Activated T-helper 1 cell treated with anti-CD3 and anti-CD28 coated beads, Interleukin-12 subunit alpha, Interleukin-12 subunit beta, Interleukin-2, Interleukin-4 antibody, amounts not matched to agents 30 ng/mL and 10 ng/mL and 1 ng/mL, durations not matched to agents 14 hours and 24 hours and 36 hours (primary cell): Measurements from ENCODE around the gene TSPAN5. TPM values are rescaled to one million over a fixed set of nuclear protein-coding genes. Genes with fewer than 3 reads are reported as not detected.

Source experiments
- DNase-seq: peaks from one replicate; pipeline ENCODE4 v3.0.0; 2021; ENCODE audit warnings: low spot score
- H3K27ac Mint-ChIP-seq: one replicate; pipeline ENCODE4 v1.8.0; 2021; ENCODE audit warnings: mild to moderate bottlenecking, mixed read lengths
- H3K27me3 Mint-ChIP-seq: one replicate; pipeline ENCODE4 v1.8.0; 2022; ENCODE audit warnings: mild to moderate bottlenecking, moderate library complexity, mixed read lengths; ENCODE audit not compliant: insufficient read depth
- H3K36me3 Mint-ChIP-seq: one replicate; pipeline ENCODE4 v1.8.0; 2021; ENCODE audit warnings: low read depth, mixed read lengths
- H3K4me1 Mint-ChIP-seq: one replicate; pipeline ENCODE4 v1.8.0; 2021; ENCODE audit warnings: low read depth, mixed read lengths
- H3K4me3 Mint-ChIP-seq: one replicate; pipeline ENCODE4 v1.8.0; 2021; ENCODE audit warnings: mild to moderate bottlenecking, moderate library complexity, mixed read lengths
- H3K9me3 Mint-ChIP-seq: one replicate; pipeline ENCODE4 v1.8.0; 2021; ENCODE audit warnings: mixed read lengths
- intact Hi-C: fragments of 100-400 bp; cut with micrococcal nuclease; formaldehyde crosslinking; loops from one replicate; pipeline ENCODE4 v1.15.1; 2024
- total RNA-seq: library from RNA; stranded (reverse); gene quantifications from 2 replicates; pipeline ENCODE4 v1.2.3, GENCODE V29; 2022

TSPAN5 gene
- total RNA-seq, 1 donor from 2014 or later: 34.1 TPM

DNA sequence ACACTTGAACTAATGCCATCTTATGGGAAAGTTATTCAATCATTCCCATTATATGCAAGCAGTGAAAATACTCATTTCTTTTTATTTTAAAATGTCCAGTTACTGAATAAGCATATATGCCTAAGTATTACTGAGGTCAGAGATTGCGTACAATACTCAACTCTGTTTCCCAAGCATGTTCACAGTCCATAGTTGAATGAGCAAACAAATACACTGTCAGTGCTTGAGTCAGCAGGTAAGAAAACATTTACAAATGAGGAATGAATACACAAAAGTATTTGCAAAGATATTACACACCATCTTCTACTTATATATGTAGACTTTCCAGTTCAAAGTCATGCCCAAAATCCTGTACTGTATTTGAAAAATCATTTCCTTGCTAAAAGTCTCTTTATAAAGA lies 74.1 kb downstream of the TSPAN5 start:
- H3K4me3 Mint-ChIP-seq: no peak overlapping the region
- H3K27me3 Mint-ChIP-seq: no peaks in the 10 kb centered on the region
- H3K36me3 Mint-ChIP-seq: peaks cover 6% of the 10 kb centered on the region
- DNase-seq: no peak
- intact Hi-C loops: no loop called here
- peaks cover 12% of the 10 kb centered on the region for H3K4me1 Mint-ChIP-seq
- H3K27ac Mint-ChIP-seq: no peak overlapping the region
- no peaks in the 10 kb centered on the region for H3K9me3 Mint-ChIP-seq

DNA sequence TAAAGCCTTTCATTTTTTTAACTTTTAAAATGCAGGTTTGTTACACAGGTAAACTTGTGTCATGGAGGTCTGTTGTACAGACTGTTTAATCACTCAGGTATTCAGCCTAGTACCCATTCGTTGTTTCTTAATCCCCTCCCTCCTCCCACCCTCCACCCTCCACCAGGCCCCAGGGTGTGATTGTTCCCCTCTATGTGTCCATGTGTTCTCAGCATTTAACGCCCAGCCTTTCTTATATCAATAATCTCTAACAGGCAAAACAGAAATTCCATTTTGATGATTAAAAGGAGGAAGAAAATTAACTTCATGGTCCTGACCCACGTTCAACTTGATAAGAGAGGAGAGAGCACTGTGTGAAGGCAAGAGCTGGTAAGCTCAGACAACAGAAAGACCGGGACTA lies 75.1 kb downstream of the TSPAN5 start:
- no peak overlapping the region for H3K4me3 Mint-ChIP-seq
- H3K4me1 Mint-ChIP-seq: peaks cover 21% of the 10 kb centered on the region
- DNase-seq: no peak
- intact Hi-C loops: no loop called here
- peaks cover 10% of the 10 kb centered on the region for H3K36me3 Mint-ChIP-seq
- no peaks in the 10 kb centered on the region for H3K27me3 Mint-ChIP-seq
- H3K9me3 Mint-ChIP-seq: no peaks in the 10 kb centered on the region
- H3K27ac Mint-ChIP-seq: no peak overlapping the region

DNA sequence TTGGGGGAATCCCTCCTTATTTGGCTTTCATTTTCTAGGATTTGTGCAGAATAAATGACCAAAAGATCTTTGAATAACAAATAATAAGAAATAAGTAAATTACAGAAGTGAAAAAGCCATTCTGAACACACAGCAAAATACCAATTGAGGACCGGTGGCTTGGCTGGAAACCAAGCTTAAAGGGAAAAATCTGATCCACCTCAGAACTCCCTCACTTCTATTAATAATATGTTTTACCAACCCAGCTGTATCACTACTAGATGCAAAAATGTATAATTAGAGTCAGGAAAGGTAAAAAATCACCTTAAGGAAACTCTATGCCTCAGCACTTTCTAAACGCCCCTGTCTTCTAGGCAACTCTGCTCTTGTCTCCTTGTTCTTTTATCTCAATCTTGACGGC lies 77.3 kb downstream of the TSPAN5 start:
- intact Hi-C loops: no loop called here
- no peak for DNase-seq
- peaks cover 11% of the 10 kb centered on the region for H3K36me3 Mint-ChIP-seq
- H3K4me1 Mint-ChIP-seq: peaks cover 24% of the 10 kb centered on the region
- no peaks in the 10 kb centered on the region for H3K9me3 Mint-ChIP-seq
- H3K27me3 Mint-ChIP-seq: no peaks in the 10 kb centered on the region
- no peak overlapping the region for H3K4me3 Mint-ChIP-seq
- H3K27ac Mint-ChIP-seq: no peak overlapping the region

DNA sequence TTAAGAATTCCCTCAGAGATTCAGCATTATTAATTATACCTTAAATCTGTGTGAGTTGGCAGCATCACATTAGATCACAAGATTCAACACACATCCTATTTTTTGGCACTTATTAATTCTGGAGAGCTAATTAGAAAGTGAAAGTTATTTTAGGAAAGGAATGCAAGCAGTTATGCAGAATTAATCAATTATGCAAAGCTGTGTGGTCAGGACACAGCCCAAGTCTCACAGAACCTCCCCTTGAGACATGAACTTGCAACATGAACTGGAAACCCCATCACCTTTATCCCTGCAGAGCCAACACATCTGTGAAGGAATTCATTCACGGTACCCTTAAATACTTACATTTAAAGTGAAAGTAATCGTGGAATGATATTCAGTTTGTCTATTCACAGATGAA lies 80.5 kb downstream of the TSPAN5 start:
- Mint-ChIP-seq H3K9me3 (no peaks in the 10 kb centered on the region), H3K27ac (no peak overlapping the region), H3K4me3 (no peak overlapping the region), H3K4me1 (peaks cover 16% of the 10 kb centered on the region), H3K27me3 (no peaks in the 10 kb centered on the region), H3K36me3 (peaks cover 22% of the 10 kb centered on the region)
- DNase-seq: no peak
- intact Hi-C loops: no loop called here

DNA sequence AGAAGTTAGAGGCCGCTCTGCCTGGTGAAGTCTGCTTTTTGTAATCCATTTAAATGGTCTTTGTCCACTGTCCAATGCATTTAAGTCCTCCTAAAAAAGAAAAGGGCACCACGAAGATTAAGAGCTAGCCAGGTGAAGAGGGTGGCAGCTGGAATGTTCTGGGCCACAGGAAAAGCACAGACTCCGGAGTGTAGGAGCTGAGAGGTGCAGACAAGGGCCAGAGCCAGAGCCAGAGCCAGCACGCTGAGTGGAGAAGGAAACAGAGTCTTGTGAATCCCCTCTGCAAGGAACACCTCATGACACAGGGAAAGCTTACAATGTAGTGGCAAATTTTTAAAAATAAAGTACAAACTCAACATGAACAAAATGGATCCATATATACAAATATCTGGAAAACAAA lies 83.6 kb downstream of the TSPAN5 start:
- Mint-ChIP-seq H3K27ac (no peak overlapping the region), H3K9me3 (no peaks in the 10 kb centered on the region), H3K4me3 (no peak overlapping the region), H3K36me3 (peaks cover 33% of the 10 kb centered on the region), H3K4me1 (peaks cover 41% of the 10 kb centered on the region), H3K27me3 (no peaks in the 10 kb centered on the region)
- intact Hi-C loops: no loop called here
- no peak for DNase-seq

DNA sequence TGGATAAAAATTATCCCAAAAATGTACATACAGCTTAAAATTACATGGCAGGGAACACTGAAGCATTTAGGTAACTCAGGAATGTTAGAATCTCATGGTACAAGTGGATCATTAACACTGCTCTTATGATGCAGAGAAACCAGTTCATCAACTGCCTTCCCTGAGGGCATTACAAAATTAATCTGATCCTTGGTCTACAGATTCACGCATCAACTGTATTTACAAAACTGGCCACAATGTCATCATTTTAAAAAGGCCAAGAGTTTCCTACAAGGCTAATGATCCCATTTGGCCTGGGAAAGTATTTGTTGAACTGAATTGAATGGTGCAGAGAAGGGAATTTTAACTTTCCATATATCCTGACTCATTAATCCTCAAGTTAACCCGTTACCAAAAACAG lies 84.6 kb downstream of the TSPAN5 start:
- intact Hi-C loops: no loop called here
- DNase-seq: no peak
- Mint-ChIP-seq H3K4me1 (peaks cover 45% of the 10 kb centered on the region), H3K27ac (no peak overlapping the region), H3K4me3 (no peak overlapping the region), H3K36me3 (peaks cover 30% of the 10 kb centered on the region), H3K27me3 (no peaks in the 10 kb centered on the region), H3K9me3 (no peaks in the 10 kb centered on the region)

DNA sequence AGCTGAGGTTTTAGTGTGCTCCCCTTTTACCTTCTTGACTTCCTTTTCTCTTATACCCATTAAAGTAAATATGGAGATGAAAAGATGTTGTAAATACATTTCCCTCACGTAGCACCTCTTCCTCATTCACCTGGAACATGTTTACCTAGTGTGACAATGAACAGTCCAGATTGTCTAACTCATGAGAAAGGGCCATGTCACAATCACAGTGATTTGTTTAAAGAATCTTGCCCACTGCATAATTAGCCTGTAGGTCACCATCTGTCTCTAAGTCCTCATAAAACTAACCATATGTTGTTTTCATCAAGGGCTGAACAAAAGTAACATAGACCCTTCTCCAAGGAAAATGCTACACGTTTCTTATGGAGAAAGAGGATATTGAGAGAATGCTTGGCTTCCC lies 85.7 kb downstream of the TSPAN5 start:
- DNase-seq: no peak
- Mint-ChIP-seq H3K27me3 (no peaks in the 10 kb centered on the region), H3K27ac (no peak overlapping the region), H3K36me3 (peaks cover 28% of the 10 kb centered on the region), H3K4me1 (peaks cover 47% of the 10 kb centered on the region), H3K4me3 (no peak overlapping the region), H3K9me3 (no peaks in the 10 kb centered on the region)
- intact Hi-C loops: no loop called here

DNA sequence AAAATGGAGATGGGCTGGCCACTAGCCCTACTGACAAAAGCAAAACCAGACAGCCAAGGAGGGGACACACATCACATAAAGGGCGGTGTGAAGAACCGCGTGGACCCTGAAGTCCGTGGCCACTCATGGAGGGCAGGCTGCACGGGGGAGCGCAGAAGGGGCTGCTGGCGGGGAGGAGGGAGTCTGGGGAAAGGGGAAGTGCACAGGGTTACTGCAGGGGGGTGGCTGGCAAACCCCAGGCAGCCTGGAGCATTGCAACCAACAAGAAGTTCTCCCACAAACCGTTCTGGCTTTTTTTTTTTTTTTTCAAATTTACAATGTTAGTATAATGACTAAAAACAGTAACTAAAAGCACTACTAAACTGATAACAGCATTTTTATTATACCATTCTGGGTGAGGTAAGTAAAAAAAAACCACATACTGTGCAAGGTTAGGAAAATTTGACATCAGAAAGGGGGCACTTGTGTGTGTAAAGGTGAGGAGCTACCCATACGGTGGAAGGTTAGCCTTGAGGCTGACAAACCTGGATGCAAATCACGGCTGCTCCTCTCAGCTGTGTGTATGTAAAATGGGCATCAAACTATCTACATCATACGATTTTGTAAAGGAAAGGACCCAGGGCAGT lies 87.1 kb downstream of the TSPAN5 start:
- no peak for DNase-seq
- H3K9me3 Mint-ChIP-seq: no peaks in the 10 kb centered on the region
- peak overlapping the region; percentile 15 for H3K27ac Mint-ChIP-seq

DNA sequence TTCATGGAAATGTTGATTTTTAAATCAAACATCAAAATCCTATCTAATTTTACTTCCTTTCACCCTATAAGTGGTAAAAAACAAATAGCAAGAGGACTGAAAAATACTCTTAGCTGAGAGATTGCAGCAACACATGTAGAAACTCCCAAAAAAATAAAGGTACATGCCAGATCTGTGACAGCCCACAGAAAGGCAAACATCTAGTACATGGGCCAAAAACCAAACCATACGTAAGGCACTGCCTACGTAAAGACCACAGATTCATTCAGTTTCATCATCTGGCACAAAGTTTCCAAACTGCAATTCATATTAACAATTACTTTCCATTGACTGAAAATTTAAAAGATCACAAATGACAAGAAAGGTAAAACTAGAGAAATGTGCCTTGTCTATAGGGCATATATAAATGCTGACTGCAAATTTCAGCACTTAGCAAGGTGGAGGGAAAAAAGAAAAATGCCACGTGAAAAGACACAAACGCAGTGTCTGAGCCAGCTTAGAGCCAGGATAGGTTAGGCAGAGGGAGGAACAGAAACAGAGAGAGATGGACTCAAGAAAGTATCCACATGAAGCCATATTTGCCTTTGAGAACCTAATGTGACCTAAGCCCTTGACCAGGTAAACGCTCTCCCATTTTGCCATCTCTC lies 88.1 kb downstream of the TSPAN5 start:
- Mint-ChIP-seq H3K27ac (peak overlapping the region; percentile 37), H3K9me3 (no peaks in the 10 kb centered on the region), H3K36me3 (peaks cover 26% of the 10 kb centered on the region), H3K4me3 (no peak overlapping the region), H3K27me3 (no peaks in the 10 kb centered on the region), H3K4me1 (peaks cover 59% of the 10 kb centered on the region)
- intact Hi-C loops: loop anchor here (2.0 kb wide), 1 partner anchor 31 kb away; no protein-coding TSS in a partner anchor
- no peak for DNase-seq

More for the DNA sequence above, 87.1 kb downstream of the TSPAN5 start:
- Mint-ChIP-seq H3K4me1 (peaks cover 49% of the 10 kb centered on the region), H3K27me3 (no peaks in the 10 kb centered on the region), H3K36me3 (peaks cover 25% of the 10 kb centered on the region), H3K4me3 (no peak overlapping the region)
- intact Hi-C loops: loop anchor here (2.0 kb wide), 1 partner anchor 30 kb away; no protein-coding TSS in a partner anchor

DNA sequence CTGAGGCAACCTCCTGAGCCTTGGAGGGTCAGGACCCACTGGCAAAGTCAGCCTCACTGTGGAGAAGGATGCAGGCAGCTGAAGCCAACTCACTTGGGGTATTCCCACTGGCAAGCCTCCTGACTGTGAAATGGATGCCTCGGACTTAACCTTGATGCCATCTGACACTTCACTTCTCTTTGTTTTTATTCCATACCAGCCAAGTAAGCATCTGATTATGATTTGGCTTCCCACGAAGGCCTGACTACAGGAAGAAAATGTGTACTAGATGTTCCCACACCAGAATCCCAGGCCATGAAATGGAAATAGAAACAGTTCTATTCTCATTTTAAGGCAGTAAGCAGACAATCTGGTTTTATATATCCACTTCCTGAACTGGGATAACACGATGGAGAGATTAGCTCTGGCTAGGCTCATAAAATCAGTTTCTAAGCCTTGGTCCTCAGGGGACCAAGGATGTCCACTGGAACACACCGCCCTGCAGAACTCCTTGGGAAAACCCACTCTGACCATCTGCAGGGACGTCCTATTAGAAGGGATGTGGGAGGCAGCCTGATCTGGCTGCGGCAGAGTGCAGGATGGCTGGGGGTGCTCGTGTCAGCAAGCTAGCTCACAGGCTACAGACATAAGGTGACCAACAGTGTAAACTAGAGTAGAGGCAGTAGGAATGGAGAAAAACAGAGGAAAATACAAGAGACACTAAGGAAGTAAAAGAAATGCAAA lies 89.3 kb downstream of the TSPAN5 start:
- H3K4me3 Mint-ChIP-seq: no peak overlapping the region
- peaks cover 59% of the 10 kb centered on the region for H3K4me1 Mint-ChIP-seq
- no peak for DNase-seq
- intact Hi-C loops: no loop called here
- peaks cover 19% of the 10 kb centered on the region for H3K36me3 Mint-ChIP-seq
- no peaks in the 10 kb centered on the region for H3K27me3 Mint-ChIP-seq
- no peaks in the 10 kb centered on the region for H3K9me3 Mint-ChIP-seq
- H3K27ac Mint-ChIP-seq: no peak overlapping the region

DNA sequence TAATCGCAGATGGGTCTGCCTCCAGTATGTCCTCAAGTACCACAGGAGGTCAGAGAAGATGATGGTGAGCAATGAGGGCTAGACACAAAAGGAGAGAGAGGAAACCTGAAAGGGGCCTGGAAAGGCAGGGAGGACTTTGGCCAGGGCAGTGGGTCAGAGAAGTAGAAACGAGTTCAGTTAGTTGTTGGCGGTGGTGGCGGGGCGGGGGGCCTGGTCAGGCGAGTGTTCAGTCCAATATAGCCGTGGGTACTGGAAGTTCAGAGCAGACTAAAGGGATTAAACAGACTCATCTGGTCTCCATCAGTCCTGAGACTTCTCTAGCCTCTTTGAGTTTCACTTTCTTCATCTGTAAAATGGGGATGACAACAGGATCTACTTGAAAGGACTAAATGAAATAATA lies 90.8 kb downstream of the TSPAN5 start:
- H3K9me3 Mint-ChIP-seq: no peaks in the 10 kb centered on the region
- peaks cover 17% of the 10 kb centered on the region for H3K36me3 Mint-ChIP-seq
- H3K4me3 Mint-ChIP-seq: no peak overlapping the region
- no peak overlapping the region for H3K27ac Mint-ChIP-seq
- H3K27me3 Mint-ChIP-seq: no peaks in the 10 kb centered on the region
- DNase-seq: no peak
- H3K4me1 Mint-ChIP-seq: peaks cover 59% of the 10 kb centered on the region
- intact Hi-C loops: no loop called here

DNA sequence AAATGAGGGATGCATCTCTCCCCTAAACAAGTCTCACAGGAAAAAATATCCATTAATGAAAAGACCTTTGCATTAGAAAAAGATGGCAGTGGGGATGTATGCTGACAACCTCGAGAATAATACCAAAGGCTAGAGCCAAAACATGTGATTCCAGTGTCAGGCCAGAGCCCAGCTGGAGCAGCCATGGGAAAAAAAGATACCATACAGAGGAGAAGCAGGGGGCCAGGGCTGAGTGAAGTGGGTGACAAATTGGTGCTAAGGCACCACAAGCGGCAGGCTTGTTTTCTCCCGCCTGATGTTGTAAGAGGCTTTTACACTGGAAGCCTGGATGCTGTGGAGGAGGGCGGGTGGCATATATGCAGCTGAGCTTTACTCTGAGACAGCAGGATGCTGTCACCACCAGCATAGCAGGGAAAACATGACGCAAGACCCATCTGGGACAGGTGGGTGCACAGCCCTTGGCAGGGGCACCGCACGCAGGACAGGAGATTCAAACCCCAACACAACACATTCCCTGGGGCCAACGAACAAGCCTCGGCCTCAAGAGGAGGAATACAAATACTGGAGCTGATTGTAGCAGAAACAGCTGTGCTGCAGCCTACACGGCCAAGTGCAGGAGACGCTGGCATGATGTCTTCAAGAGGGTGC lies 91.9 kb downstream of the TSPAN5 start:
- no peaks in the 10 kb centered on the region for H3K27me3 Mint-ChIP-seq
- no peak overlapping the region for H3K27ac Mint-ChIP-seq
- H3K4me3 Mint-ChIP-seq: no peak overlapping the region
- H3K36me3 Mint-ChIP-seq: peaks cover 20% of the 10 kb centered on the region
- intact Hi-C loops: no loop called here
- peaks cover 51% of the 10 kb centered on the region for H3K4me1 Mint-ChIP-seq
- no peak for DNase-seq
- H3K9me3 Mint-ChIP-seq: no peaks in the 10 kb centered on the region
